Pancreas (tissue), 10 donors: ENCODE measurements around the gene HIRIP3. TPM values are rescaled to one million over a fixed set of nuclear protein-coding genes. Genes with fewer than 3 reads are reported as not detected.
"Not testable (repeated sequence)": the region's sequence is repeated elsewhere in the genome, so short reads cannot be mapped to it uniquely, and the experiment has no call there.

Source experiments
- ATAC-seq, 4 donors: fragments of 200-7000 bp; cut with Tn5 transposase; one replicate each; pipeline versions ENCODE4 v1.8.0 to v1.9.1; 2020; ENCODE audit warnings: mild to moderate bottlenecking in 4 of 4, moderate library complexity in 4 of 4
- DNase-seq, 6 donors: peaks; one replicate each; pipeline ENCODE4 v3.0.0-alpha.2; 2020
- FAIRE-seq: peaks from 2 replicates; lab custom pipeline; 2012; peaks lifted over from hg19 to GRCh38; lab: Jason Lieb, UNC
- H3K27ac ChIP-seq, 4 donors: fragments of 200-600 bp; sonication (generic); 1 replicate in 3 of 4; 2 replicates in 1 of 4; pipeline versions ENCODE4 v1.5.0 to v1.8.0; 2020
- H3K27me3 ChIP-seq, 4 donors: fragments of 200-600 bp; one replicate each; pipeline ENCODE4 v1.8.0; 2021
- H3K36me3 ChIP-seq, 3 donors: fragments of 200-600 bp; sonication (generic) in 1 of 3; one replicate each; pipeline versions ENCODE4 v1.5.0 to v1.8.0; 2020 to 2021
- H3K4me1 ChIP-seq, 3 donors: fragments of 200-600 bp; one replicate each; pipeline ENCODE4 v1.8.0; 2021
- H3K4me3 ChIP-seq, 4 donors: fragments of 200-600 bp; sonication (generic) in 2 of 4; one replicate each; pipeline versions ENCODE4 v1.5.0 to v1.8.0; 2020 to 2021
- H3K9me3 ChIP-seq, 4 donors: fragments of 200-600 bp; one replicate each; pipeline ENCODE4 v1.8.0; 2021
- WGBS, 2 donors: extraction: QIAGEN DNeasy Blood & Tissue Kit; methylation state at CpG; one replicate each; pipeline ENCODE4 v1.1.7; 2013; 5-methylcytosine and 5-hydroxymethylcytosine counted together
- intact Hi-C, 3 donors: fragments of 100-400 bp; cut with DNase I; formaldehyde crosslinking; loops; one replicate each; pipeline versions ENCODE4 v1.11.1 to v1.14.2; 2022
- polyA plus RNA-seq, 2 donors: library from polyadenylated mRNA; stranded (reverse); fragments of 200-250 nt; gene quantifications; one replicate each; pipeline ENCODE4 v1.2.3, GENCODE V29; 2013
- total RNA-seq, 6 donors: library from RNA; stranded (reverse); fragmentation: NEBNext Ultra II Directional in 4 of 6; extraction: Animal tissue kit (Norgen Biotek cat#: 25700) in 4 of 6; gene quantifications; one replicate each; pipeline versions ENCODE4 v1.2.1 to v1.2.4, GENCODE V29; 2021 to 2023
- TF ChIP-seq, protein P1 (sequence below), 4 donors: fragments of 200-600 bp; sonication (generic) in 3 of 4; IDR thresholded peaks; one replicate each; pipeline versions ENCODE4 v1.5.0 to v1.8.0; 2021; ENCODE audit warnings: antibody characterized with exemption in 4 of 4
- donor health status: healthy with polysubstance abuse.
- donor health status: DM: no; HTN: no; CAD: no; lungs with moderate emphysema.
- donor health status: DM: no; HTN: no; CAD: no.
- donor health status: control.
- donor health status: control.
- donor health status: Bipolar disorder and iron deficiency.
- donor health status: DM: yes; HTN: yes; CAD: no.
- donor health status: DM: no; HTN: no; CAD: no.
- donor health status: DM: no; HTN: no; CAD: no.
- donor health status: DM: yes; HTN: yes; CAD: no.

HIRIP3 gene, protein sequence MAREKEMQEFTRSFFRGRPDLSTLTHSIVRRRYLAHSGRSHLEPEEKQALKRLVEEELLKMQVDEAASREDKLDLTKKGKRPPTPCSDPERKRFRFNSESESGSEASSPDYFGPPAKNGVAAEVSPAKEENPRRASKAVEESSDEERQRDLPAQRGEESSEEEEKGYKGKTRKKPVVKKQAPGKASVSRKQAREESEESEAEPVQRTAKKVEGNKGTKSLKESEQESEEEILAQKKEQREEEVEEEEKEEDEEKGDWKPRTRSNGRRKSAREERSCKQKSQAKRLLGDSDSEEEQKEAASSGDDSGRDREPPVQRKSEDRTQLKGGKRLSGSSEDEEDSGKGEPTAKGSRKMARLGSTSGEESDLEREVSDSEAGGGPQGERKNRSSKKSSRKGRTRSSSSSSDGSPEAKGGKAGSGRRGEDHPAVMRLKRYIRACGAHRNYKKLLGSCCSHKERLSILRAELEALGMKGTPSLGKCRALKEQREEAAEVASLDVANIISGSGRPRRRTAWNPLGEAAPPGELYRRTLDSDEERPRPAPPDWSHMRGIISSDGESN
- total RNA-seq (1 to 10 TPM; 4.4 to 9.5 (median 6.2) TPM), polyA plus RNA-seq (10 to 100 TPM in 1 of 2 donors, 1 to 10 TPM in 1; 9.5 to 16.8 TPM)

DNA sequence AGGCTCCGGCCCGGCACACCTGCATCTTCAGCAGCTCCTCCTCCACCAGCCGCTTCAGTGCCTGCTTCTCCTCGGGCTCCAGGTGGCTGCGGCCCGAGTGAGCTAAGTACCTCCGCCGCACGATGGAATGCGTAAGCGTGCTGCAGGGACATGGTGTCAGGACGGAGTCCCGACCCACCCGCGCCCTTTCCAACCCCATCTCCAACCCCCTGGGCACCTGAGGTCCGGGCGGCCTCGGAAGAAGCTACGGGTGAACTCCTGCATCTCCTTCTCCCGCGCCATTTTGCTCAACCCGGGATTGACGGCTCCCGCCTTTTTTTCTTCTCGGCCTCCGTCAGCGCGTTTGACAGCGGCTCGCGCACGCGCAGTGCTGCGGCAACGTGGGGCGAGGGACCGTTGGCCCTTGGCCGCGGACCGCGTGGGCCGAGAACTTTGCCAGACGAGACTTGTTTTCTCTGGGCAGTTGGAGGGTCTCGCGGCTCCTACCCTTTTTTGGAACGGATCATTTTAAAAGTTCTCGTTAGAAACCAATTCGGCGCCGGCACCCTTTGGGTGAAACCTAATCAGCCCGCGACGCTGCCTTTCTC lies at the start of gene HIRIP3:
HIRIP3 (minus strand) TSS at position 294 of the 587 bp plus-strand sequence; CDS start at position 282, 12 bp downstream.
- 0% methylated on average over 53 of the region's 53 CpGs for WGBS, 2 donors
- FAIRE-seq (no peak), DNase-seq (peak; percentile 86 to 96 (median 92)), ATAC-seq (peak; percentile 77 to 89 (median 84))
- intact Hi-C loops, result no loop called here
- H3K36me3 ChIP-seq, result no peaks in the 10 kb centered on the region
- H3K27ac ChIP-seq, result peak within 1 kb of the TSS; percentile 85 to 97 (median 96)
- H3K4me1 ChIP-seq, result peaks cover 4 to 9% (median 8%) of the 10 kb centered on the region in 3 donors
- TF ChIP-seq, protein P1, sequence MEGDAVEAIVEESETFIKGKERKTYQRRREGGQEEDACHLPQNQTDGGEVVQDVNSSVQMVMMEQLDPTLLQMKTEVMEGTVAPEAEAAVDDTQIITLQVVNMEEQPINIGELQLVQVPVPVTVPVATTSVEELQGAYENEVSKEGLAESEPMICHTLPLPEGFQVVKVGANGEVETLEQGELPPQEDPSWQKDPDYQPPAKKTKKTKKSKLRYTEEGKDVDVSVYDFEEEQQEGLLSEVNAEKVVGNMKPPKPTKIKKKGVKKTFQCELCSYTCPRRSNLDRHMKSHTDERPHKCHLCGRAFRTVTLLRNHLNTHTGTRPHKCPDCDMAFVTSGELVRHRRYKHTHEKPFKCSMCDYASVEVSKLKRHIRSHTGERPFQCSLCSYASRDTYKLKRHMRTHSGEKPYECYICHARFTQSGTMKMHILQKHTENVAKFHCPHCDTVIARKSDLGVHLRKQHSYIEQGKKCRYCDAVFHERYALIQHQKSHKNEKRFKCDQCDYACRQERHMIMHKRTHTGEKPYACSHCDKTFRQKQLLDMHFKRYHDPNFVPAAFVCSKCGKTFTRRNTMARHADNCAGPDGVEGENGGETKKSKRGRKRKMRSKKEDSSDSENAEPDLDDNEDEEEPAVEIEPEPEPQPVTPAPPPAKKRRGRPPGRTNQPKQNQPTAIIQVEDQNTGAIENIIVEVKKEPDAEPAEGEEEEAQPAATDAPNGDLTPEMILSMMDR (IDR thresholded peaks at IDR 0.05), result no peak
- H3K27me3 ChIP-seq, result no peaks in the 10 kb centered on the region
- no peaks in the 10 kb centered on the region for H3K9me3 ChIP-seq
- H3K4me3 ChIP-seq, result peak within 1 kb of the TSS; percentile 66 to 93 (median 82)

DNA sequence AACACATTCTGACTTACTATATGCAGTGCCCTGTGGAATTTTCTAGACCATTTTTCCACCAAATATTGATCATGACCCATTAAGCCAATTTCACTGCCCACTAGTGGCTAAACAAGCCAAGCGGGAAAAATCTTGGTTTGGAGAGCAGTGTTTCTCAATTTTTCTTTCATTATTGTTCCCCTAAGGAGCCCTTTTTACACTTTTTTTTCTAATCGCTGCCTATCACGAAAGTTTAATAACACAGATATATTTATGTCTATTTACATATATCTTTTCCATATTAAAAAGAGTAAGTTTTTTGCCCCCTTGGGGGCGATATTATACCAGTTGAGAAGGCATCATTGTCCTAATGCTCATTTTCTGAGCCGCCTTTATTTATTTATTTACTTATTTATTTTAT lies 46.4 kb upstream of the HIRIP3 start:
- 10 to 11% methylated on average over 5 of the region's 5 CpGs for WGBS, 2 donors
- Histone ChIP-seq H3K4me1 (no peaks in the 10 kb centered on the region), H3K4me3 (no peak overlapping the region), H3K9me3 (no peaks in the 10 kb centered on the region), H3K36me3 (no peaks in the 10 kb centered on the region), H3K27ac (no peak overlapping the region), H3K27me3 (no peaks in the 10 kb centered on the region)
- intact Hi-C loops, result no loop called here
- FAIRE-seq (no peak), ATAC-seq (peak in 3 of 4 donors; percentile 54 to 62 (median 59)), DNase-seq (no peak)
- TF ChIP-seq, protein P1 (IDR thresholded peaks at IDR 0.05), result peak in 3 of 4 donors; percentile 25 to 35 (median 33)

DNA sequence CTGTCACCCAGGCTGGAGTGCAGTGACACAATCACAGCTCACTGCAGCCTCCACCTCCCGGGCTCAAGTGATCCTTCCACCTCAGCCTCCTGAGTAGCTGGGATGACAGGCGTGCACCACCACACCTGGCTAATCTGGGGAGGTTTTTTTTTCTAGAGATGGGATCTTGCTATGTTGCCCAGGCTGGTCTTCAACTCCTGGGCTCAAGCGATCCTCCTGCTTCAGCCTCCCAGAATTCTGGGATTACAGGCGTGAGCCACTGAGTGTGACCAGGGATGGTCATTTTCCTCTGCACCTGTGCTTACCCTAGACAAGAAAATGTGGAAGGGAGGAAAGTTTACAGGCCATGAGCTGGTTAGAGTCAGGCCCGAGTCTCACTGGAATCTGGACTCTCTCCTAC lies 45.3 kb upstream of the HIRIP3 start:
- H3K9me3 ChIP-seq, H3K4me3 ChIP-seq, H3K27me3 ChIP-seq, H3K27ac ChIP-seq, ATAC-seq, H3K36me3 ChIP-seq, FAIRE-seq, intact Hi-C loops, DNase-seq, H3K4me1 ChIP-seq: not testable (repeated sequence)
- WGBS, 2 donors, result 77 to 82% methylated on average over 5 of the region's 5 CpGs

DNA sequence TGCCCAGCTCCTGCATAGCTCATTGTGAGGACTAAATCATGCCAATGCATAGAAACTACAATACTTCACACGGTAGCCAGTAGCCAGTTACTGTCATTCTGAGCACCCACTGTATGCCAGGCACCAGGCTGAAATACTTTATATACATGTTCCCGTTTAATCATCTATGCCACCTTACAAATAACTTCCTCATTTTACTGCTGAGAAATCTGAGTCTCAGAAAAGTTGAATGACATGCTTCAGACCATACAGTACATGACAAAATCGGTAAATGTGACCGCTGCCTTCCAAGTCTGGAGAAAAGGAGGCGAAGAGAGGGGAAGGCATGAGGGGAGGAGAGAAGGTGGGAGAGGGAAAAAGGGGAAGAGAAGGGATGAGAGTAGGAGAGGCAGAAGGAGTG lies 44.8 kb upstream of the HIRIP3 start:
- intact Hi-C loops, result no loop called here
- ATAC-seq, result no peak
- Histone ChIP-seq H3K9me3 (no peaks in the 10 kb centered on the region), H3K4me1 (no peaks in the 10 kb centered on the region), H3K27ac (no peak overlapping the region), H3K36me3 (no peaks in the 10 kb centered on the region), H3K27me3 (no peaks in the 10 kb centered on the region), H3K4me3 (no peak overlapping the region)
- 62 to 67% methylated on average over 5 of the region's 5 CpGs for WGBS, 2 donors
- DNase-seq, result no peak
- no peak for FAIRE-seq
- TF ChIP-seq, protein P1 (IDR thresholded peaks at IDR 0.05), result no peak

DNA sequence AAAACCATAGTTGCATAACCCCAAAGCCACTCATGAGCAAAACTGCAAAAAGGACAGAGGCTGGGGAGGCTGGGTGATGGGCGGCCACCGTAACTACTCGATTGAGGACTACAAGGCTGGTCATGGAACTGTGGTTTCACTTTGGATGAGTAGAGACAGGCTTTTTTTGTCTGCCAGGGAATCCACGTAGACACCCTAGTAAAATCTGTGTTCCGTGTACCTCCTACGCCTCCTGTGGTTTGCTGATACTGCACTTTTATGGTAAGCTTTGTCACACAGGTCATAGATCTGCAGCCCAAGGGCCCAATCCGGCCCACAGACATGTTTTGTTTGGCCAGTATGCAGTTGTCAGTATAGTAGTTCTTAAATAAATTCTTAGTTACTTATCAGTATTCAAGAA lies 37.9 kb upstream of the HIRIP3 start:
- no peak for DNase-seq
- Histone ChIP-seq H3K4me1 (peaks cover 0 to 5% (median 0%) of the 10 kb centered on the region in 3 donors), H3K36me3 (no peaks in the 10 kb centered on the region), H3K4me3 (no peak overlapping the region), H3K27ac (no peak overlapping the region), H3K27me3 (peaks cover 0 to 19% (median 2%) of the 10 kb centered on the region in 4 donors), H3K9me3 (no peaks in the 10 kb centered on the region)
- ATAC-seq, result no peak
- TF ChIP-seq, protein P1 (IDR thresholded peaks at IDR 0.05), result no peak
- WGBS, 2 donors, result 67 to 72% methylated on average over 7 of the region's 7 CpGs
- no peak for FAIRE-seq
- intact Hi-C loops, result no loop called here
